ENCODE data around the gene SAPCD2.

GRCh38 chr9:137015976-137016375 is 54.4 kb downstream of the SAPCD2 start:
- no peak for TF ChIP-seq EZH2 (IDR thresholded peaks at IDR 0.05; ENCODE audit: borderline replicate concordance, low read length)
- TF ChIP-seq CTCF (IDR thresholded peaks at IDR 0.05; ENCODE audit: low read length): no peak
